Liver (tissue), 9 donors: Measurements from ENCODE around the gene SNU13. TPM values are rescaled to one million over a fixed set of nuclear protein-coding genes. Genes with fewer than 3 reads are reported as not detected.

Experiments used
- DNase-seq: peaks from one replicate; pipeline ENCODE4 v3.0.0-alpha.2; 2017; ENCODE audit warnings: low spot score
- H3K27ac ChIP-seq, 2 donors: one replicate each; pipeline ENCODE4 v1.7.0; 2013; ENCODE audit warnings: inconsistent platforms in 2 of 2, low read length in 2 of 2, control low read depth in 1 of 2, low read depth in 1 of 2, mild to moderate bottlenecking in 1 of 2
- H3K27me3 ChIP-seq, 4 donors: one replicate each; pipeline versions ENCODE4 v1.6.1 to v1.7.0; 2013; ENCODE audit warnings: low read length in 3 of 4, inconsistent platforms in 1 of 4, mild to moderate bottlenecking in 1 of 4, moderate library complexity in 1 of 4; ENCODE audit not compliant: control insufficient read depth in 4 of 4, insufficient read depth in 4 of 4
- H3K36me3 ChIP-seq, 4 donors: one replicate each; pipeline versions ENCODE4 v1.6.1 to v1.7.0; 2013; ENCODE audit warnings: low read length in 3 of 4, mild to moderate bottlenecking in 3 of 4, low read depth in 1 of 4, moderate library complexity in 1 of 4; ENCODE audit not compliant: control insufficient read depth in 4 of 4, insufficient read depth in 3 of 4
- H3K4me1 ChIP-seq, 4 donors: one replicate each; pipeline versions ENCODE4 v1.6.1 to v1.7.0; 2013; ENCODE audit warnings: low read length in 3 of 4, mild to moderate bottlenecking in 3 of 4, moderate library complexity in 1 of 4; ENCODE audit not compliant: control insufficient read depth in 4 of 4, insufficient read depth in 4 of 4
- H3K4me3 ChIP-seq, 3 donors: one replicate each; pipeline versions ENCODE4 v1.6.1 to v1.7.0; 2013; ENCODE audit warnings: low read length in 3 of 3, control low read depth in 1 of 3, low read depth in 1 of 3, mild to moderate bottlenecking in 1 of 3
- H3K9ac ChIP-seq, 2 donors: one replicate each; pipeline ENCODE4 v1.7.0; 2013; ENCODE audit warnings: low read length in 2 of 2, mild to moderate bottlenecking in 2 of 2, moderate library complexity in 2 of 2, control low read depth in 1 of 2, low read depth in 1 of 2
- H3K9me3 ChIP-seq, 4 donors: one replicate each; pipeline versions ENCODE4 v1.6.1 to v1.7.0; 2013; ENCODE audit warnings: low read length in 3 of 4; ENCODE audit not compliant: control insufficient read depth in 4 of 4
- CTCF ChIP-seq: fragments of 150-350 bp; IDR thresholded peaks from 2 replicates; pipeline ENCODE4 v1.5.1; 2017; ENCODE audit warnings: improper control_type of control experiment, low read depth, low read length; ENCODE audit not compliant: missing input control
- EGR1 ChIP-seq, 2 donors: IDR thresholded peaks; 2 replicates each; pipeline ENCODE4 v1.6.1; 2016 to 2018; ENCODE audit warnings: antibody characterized with exemption in 2 of 2, low read depth in 2 of 2
- FOXA1 ChIP-seq: IDR thresholded peaks from 2 replicates; pipeline ENCODE4 v1.6.1; 2016; ENCODE audit warnings: antibody characterized with exemption
- FOXA2 ChIP-seq: IDR thresholded peaks from 2 replicates; pipeline ENCODE4 v1.6.1; 2016; ENCODE audit warnings: antibody characterized with exemption
- GABPA ChIP-seq, 2 donors: IDR thresholded peaks in 1 of 2; conservative IDR thresholded peaks in 1 of 2; 2 replicates each; pipeline ENCODE4 v1.6.1; 2016; ENCODE audit warnings: antibody characterized with exemption in 2 of 2, mild to moderate bottlenecking in 1 of 2, moderate library complexity in 1 of 2
- HNF4A ChIP-seq, 2 donors: conservative IDR thresholded peaks; 2 replicates each; pipeline ENCODE4 v1.6.1; 2016; ENCODE audit warnings: antibody characterized with exemption in 2 of 2, mild to moderate bottlenecking in 2 of 2
- HNF4G ChIP-seq: IDR thresholded peaks from 2 replicates; pipeline ENCODE4 v1.6.1; 2016; ENCODE audit warnings: antibody characterized with exemption
- JUND ChIP-seq, 2 donors: IDR thresholded peaks; 2 replicates each; pipeline ENCODE4 v1.6.1; 2016; ENCODE audit warnings: antibody characterized with exemption in 2 of 2
- MAX ChIP-seq: IDR thresholded peaks from 2 replicates; pipeline ENCODE4 v1.6.1; 2016; ENCODE audit warnings: antibody characterized with exemption
- NR2F2 ChIP-seq: IDR thresholded peaks from 2 replicates; pipeline ENCODE4 v1.6.1; 2016; ENCODE audit warnings: antibody characterized with exemption
- RAD21 ChIP-seq, 2 donors: IDR thresholded peaks; 2 replicates each; pipeline ENCODE4 v1.6.1; 2016; ENCODE audit warnings: antibody characterized with exemption in 2 of 2, mild to moderate bottlenecking in 2 of 2
- RXRA ChIP-seq, 2 donors: IDR thresholded peaks; 2 replicates each; pipeline ENCODE4 v1.6.1; 2017 to 2018; ENCODE audit warnings: antibody characterized with exemption in 2 of 2, mild to moderate bottlenecking in 1 of 2
- SP1 ChIP-seq: IDR thresholded peaks from 2 replicates; pipeline ENCODE4 v1.6.1; 2018; ENCODE audit warnings: antibody characterized with exemption, mild to moderate bottlenecking
- TAF1 ChIP-seq: conservative IDR thresholded peaks from 2 replicates; pipeline ENCODE4 v1.6.1; 2016; ENCODE audit warnings: antibody characterized with exemption, mild to moderate bottlenecking
- YY1 ChIP-seq: IDR thresholded peaks from 2 replicates; pipeline ENCODE4 v1.6.1; 2016; ENCODE audit warnings: antibody characterized with exemption, mild to moderate bottlenecking
- WGBS: extraction: QIAGEN DNeasy Blood & Tissue Kit; methylation state at CpG from one replicate; pipeline ENCODE4 v1.1.7; 2013; 5-methylcytosine and 5-hydroxymethylcytosine counted together
- polyA plus RNA-seq, 2 donors: library from polyadenylated mRNA; stranded (reverse) in 1 of 2; unstranded in 1 of 2; fragments of 200-250 nt in 1 of 2; fragments of >200 nt in 1 of 2; fragmentation: Nextera tagmentation in 1 of 2; extraction: Ambion mirVana in 1 of 2; gene quantifications; one replicate each; pipeline versions ENCODE4 v1.2.1 to v1.2.3, GENCODE V29; 2013 to 2015
- total RNA-seq, 2 donors: library from RNA; depleted of rRNA; stranded (reverse); fragments of >200 nt; gene quantifications; one replicate each; pipeline ENCODE4 v1.2.3, GENCODE V29; 2014
- TF ChIP-seq, protein P1 (sequence below): IDR thresholded peaks from 2 replicates; pipeline ENCODE4 v1.6.1; 2016; ENCODE audit warnings: antibody characterized with exemption
- TF ChIP-seq, protein P2 (sequence below): IDR thresholded peaks from 2 replicates; pipeline ENCODE4 v1.6.1; 2016; ENCODE audit warnings: antibody characterized with exemption, mild to moderate bottlenecking
- TF ChIP-seq, protein P3 (sequence below): IDR thresholded peaks from 2 replicates; pipeline ENCODE4 v1.6.1; 2016; ENCODE audit warnings: antibody characterized with exemption
- donor health status: healthy.
- donor health status: healthy.
- donor health status: healthy.
- donor health status: healthy.
- donor health status: healthy.

SNU13 gene
- total and polyA plus RNA-seq, 4 donors: 22.3 to 104 (median 43.9) TPM

DNA sequence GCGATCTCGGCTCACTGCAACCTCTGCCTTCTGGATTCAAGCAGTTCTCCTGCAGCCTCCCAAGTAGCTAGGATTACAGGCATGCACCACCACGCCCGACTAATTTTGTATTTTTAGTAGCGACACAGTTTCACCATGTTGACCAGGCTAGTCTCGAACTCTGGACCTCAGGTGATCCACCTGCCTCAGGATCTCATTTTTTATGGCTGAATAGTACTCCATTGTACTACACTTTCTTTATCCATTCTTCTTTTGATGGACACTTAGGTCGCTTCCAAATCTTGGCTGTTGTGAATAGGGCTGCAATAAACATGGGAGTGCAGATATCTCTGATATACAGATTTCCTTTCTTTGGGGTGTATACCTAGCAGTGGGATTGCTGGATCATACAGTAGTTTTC, 46.8 kb downstream of the SNU13 start:
- H3K9ac ChIP-seq: no peak overlapping the region
- H3K27me3 ChIP-seq: no peaks in the 10 kb centered on the region
- H3K36me3 ChIP-seq: peaks cover 5 to 59% (median 52%) of the 10 kb centered on the region in 4 donors
- no peak for DNase-seq
- no peak overlapping the region for H3K4me3 ChIP-seq
- peaks cover 0 to 4% (median 0%) of the 10 kb centered on the region in 4 donors for H3K4me1 ChIP-seq
- no peak overlapping the region for H3K27ac ChIP-seq
- 98% methylated on average over 7 of the region's 7 CpGs for WGBS
- H3K9me3 ChIP-seq: no peaks in the 10 kb centered on the region
- TF ChIP-seq EGR1 (IDR thresholded peaks at IDR 0.05; ENCODE audit: low read depth in 2 of 2) (no peak), GABPA (IDR thresholded peaks at IDR 0.05 in 1 of 2, conservative IDR thresholded peaks at IDR 0.05 in 1 of 2) (no peak), SP1 (no peak), MAX (no peak)

DNA sequence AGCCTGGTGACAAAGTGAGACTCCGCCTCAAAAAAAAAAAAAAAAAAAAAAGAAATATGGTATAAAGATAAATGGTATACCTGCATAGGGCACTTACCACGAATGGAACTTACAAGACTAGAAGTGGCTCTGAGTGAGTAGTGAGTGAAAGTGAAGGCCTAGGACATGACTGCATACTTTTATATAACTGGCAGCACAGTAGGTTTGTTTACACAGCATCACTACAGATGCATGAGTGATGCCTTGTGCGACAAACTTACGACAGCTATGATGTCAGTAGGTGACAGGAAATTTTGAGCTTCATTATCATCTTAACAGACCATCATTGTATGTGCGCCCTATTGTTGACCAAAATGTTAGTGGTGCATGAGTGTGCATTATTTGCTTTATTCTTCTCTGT, 49.9 kb downstream of the SNU13 start:
- no peak for DNase-seq
- no peak overlapping the region for H3K27ac ChIP-seq
- 93% methylated on average over 5 of the region's 5 CpGs for WGBS

More for the DNA sequence above, 49.9 kb downstream of the SNU13 start:
- TF ChIP-seq, protein P1, sequence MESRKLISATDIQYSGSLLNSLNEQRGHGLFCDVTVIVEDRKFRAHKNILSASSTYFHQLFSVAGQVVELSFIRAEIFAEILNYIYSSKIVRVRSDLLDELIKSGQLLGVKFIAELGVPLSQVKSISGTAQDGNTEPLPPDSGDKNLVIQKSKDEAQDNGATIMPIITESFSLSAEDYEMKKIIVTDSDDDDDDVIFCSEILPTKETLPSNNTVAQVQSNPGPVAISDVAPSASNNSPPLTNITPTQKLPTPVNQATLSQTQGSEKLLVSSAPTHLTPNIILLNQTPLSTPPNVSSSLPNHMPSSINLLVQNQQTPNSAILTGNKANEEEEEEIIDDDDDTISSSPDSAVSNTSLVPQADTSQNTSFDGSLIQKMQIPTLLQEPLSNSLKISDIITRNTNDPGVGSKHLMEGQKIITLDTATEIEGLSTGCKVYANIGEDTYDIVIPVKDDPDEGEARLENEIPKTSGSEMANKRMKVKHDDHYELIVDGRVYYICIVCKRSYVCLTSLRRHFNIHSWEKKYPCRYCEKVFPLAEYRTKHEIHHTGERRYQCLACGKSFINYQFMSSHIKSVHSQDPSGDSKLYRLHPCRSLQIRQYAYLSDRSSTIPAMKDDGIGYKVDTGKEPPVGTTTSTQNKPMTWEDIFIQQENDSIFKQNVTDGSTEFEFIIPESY: no peak
- TF ChIP-seq MAX (no peak), NR2F2 (no peak), FOXA2 (no peak), SP1 (no peak), CTCF (no peak), TAF1 (no peak), HNF4G (no peak), JUND (IDR thresholded peaks at IDR 0.05) (no peak), RAD21 (IDR thresholded peaks at IDR 0.05) (no peak), FOXA1 (no peak), HNF4A (conservative IDR thresholded peaks at IDR 0.05) (no peak), RXRA (IDR thresholded peaks at IDR 0.05) (no peak), EGR1 (IDR thresholded peaks at IDR 0.05; ENCODE audit: low read depth in 2 of 2) (no peak), YY1 (no peak), GABPA (IDR thresholded peaks at IDR 0.05 in 1 of 2, conservative IDR thresholded peaks at IDR 0.05 in 1 of 2) (no peak)
- TF ChIP-seq, protein P2, sequence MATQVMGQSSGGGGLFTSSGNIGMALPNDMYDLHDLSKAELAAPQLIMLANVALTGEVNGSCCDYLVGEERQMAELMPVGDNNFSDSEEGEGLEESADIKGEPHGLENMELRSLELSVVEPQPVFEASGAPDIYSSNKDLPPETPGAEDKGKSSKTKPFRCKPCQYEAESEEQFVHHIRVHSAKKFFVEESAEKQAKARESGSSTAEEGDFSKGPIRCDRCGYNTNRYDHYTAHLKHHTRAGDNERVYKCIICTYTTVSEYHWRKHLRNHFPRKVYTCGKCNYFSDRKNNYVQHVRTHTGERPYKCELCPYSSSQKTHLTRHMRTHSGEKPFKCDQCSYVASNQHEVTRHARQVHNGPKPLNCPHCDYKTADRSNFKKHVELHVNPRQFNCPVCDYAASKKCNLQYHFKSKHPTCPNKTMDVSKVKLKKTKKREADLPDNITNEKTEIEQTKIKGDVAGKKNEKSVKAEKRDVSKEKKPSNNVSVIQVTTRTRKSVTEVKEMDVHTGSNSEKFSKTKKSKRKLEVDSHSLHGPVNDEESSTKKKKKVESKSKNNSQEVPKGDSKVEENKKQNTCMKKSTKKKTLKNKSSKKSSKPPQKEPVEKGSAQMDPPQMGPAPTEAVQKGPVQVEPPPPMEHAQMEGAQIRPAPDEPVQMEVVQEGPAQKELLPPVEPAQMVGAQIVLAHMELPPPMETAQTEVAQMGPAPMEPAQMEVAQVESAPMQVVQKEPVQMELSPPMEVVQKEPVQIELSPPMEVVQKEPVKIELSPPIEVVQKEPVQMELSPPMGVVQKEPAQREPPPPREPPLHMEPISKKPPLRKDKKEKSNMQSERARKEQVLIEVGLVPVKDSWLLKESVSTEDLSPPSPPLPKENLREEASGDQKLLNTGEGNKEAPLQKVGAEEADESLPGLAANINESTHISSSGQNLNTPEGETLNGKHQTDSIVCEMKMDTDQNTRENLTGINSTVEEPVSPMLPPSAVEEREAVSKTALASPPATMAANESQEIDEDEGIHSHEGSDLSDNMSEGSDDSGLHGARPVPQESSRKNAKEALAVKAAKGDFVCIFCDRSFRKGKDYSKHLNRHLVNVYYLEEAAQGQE: no peak
- TF ChIP-seq, protein P3, sequence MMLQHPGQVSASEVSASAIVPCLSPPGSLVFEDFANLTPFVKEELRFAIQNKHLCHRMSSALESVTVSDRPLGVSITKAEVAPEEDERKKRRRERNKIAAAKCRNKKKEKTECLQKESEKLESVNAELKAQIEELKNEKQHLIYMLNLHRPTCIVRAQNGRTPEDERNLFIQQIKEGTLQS: no peak
- Histone ChIP-seq H3K4me1 (peaks cover 0 to 4% (median 0%) of the 10 kb centered on the region in 4 donors), H3K27me3 (no peaks in the 10 kb centered on the region), H3K9ac (no peak overlapping the region), H3K4me3 (no peak overlapping the region), H3K9me3 (no peaks in the 10 kb centered on the region), H3K36me3 (peaks cover 9 to 66% (median 58%) of the 10 kb centered on the region in 4 donors)
